CD4-positive, alpha-beta T cell treated with Interferon gamma for 1 hour (primary cell): ENCODE results near the gene LAMTOR3.
A peak's percentile ranks its signal among the peaks of the same experiment; 100 is the strongest.
"Not testable (repeated sequence)": the region's sequence is repeated elsewhere in the genome, so short reads cannot be mapped to it uniquely, and the experiment has no call there.

Source experiments
- DNase-seq: peaks from one replicate; pipeline ENCODE4 v3.0.0-alpha.2; 2020

LAMTOR3 gene

DNA sequence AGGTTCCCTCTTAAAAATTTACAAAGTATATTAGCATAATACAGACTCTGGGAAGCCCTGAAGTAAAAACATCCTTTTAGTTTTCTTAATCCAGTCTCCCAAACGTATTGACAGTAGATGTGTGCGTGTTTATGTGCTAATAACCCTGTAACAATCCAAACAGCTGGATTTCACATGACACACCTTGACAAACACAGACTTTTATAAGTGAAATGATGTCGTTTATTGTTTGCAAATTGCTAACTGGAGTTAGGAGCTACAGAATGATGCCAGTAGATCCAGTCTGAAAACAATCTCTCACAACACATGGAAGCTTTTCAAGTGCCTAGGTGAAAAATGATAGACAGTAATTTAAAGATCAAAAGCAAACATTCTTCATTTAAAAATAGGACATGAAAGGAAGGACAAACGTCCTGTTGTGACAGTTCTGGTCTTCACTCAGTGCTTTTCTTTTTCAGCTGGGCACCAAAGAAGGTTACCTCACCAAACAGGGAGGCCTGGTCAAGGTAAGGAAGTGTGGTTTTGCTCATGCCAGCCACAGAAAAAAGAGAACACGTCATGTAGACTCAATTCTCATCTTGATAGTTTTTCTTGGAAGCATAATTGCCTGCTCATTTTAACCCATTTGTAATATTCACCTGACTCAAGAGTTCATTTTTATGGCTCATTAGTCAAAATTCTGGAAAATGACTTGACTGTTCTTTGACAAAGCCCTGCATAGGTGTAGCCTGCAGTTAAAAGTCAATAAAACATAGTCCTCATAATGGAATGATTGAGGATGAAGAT, 32.9 kb downstream of the LAMTOR3 start:
- no peak for DNase-seq

DNA sequence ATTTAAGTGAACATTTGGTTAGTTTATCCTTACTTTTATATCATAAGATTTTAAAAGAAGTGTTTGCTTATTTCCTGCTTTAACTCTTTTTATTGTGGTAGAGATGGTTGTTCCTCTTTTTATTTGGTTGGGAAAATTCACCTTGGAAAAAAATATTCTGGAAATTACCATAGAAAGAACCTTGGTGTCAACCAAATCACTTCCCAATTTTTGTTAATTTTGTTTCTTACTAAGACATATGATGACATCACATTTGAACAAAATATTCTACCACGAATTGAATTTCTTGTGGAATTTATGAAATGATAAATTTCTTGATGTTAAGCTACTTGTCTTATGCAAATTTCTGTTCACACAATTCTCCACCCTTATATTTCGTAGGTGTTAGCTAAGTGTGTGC, 33.7 kb downstream of the LAMTOR3 start:
- DNase-seq: no peak

DNA sequence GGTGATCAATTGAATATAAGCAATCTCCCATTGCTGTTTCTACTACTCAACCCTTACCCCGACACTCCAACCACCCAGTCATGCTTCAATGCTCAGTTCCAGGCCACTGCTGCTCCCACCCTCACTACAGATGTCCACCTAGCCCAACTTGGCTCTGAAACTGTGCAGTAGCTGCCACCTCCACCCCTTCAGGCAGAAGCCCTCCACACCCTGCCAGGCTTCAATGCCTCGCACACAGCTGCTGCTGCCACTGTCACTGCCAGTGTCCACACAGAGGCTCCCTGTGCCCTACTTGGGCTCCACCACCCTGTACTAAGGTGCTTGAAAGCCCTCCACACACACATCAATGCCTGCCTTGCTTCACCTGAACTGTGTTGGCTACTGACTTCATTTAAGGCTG, 34.6 kb downstream of the LAMTOR3 start:
- DNase-seq: no peak

DNA sequence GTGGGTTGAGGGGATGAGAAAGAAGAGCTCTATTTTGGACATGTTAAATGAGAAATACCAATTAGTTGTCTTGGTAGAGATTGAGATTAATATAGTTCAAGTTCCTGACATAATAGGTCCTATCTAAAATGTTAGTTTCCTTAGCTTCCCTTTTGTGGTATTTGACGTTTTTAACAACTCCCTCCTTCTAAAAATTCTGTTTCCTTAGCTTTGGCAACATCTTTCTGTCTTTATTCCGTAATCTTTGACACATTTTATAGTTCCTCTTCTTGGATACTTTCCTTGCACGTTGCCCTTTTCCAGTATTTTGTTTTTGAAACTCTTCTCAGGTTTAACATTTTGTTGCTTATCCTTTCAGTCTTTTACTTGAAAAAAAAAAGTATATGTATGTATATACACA, 36.9 kb downstream of the LAMTOR3 start:
- DNase-seq: no peak

DNA sequence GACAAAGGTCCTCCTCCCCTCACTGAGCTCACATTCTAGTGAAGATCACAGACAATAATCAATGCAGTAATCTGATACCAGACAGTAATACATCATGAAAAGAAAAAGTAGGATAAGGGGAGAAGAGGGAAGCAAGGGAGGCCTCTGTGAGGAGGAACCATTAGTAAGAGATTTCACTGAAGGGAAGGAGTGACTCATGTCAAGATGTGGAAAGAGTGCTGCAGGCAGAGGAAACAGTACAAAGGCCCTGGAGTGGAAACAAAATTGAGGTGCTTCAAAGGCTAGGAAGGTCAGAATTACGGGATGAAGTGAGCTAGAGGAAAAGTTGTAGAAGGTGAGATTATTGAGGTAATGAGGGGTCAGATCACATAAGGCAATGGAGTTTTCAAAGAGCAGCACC, 38.1 kb downstream of the LAMTOR3 start:
- DNase-seq: no peak

DNA sequence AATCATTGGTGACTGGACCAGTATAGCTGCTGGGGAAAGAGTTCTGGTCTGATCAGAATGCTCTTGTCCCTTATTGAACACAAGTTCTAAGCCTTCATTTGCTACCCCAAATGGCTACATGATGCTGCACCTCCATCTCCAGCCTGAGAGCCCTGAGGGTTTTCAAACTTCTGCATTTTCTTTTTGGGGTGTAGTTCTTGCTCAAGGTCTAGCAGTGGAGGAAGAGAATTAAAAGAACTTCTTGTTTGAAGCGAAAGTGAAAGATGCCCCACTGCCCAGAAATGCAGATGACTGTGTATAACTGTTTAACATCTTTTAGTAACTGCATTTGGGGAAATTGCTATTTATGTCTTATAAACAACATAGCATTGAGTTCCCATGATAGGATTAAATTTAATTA, 38.5 kb downstream of the LAMTOR3 start:
- DNase-seq: peak; percentile 30

DNA sequence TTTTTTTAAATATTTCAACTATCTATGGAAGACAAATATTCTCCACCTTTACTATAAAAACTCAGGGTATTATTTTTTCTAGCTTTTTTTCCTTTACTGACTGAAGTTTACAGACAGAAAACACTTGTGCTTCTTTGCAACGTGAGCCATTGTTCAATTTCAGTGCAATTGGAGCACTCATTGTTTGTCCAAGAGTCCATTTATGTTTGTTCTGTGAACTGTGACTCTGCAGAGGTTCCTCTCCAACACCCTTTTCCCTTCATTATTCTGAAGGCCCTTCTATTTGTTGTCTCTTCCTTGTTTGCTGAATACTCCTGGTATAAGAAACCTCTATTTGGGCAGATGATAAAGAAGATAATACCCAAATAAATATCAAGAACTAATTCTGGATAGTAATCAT, 40.2 kb downstream of the LAMTOR3 start:
- DNase-seq: no peak

DNA sequence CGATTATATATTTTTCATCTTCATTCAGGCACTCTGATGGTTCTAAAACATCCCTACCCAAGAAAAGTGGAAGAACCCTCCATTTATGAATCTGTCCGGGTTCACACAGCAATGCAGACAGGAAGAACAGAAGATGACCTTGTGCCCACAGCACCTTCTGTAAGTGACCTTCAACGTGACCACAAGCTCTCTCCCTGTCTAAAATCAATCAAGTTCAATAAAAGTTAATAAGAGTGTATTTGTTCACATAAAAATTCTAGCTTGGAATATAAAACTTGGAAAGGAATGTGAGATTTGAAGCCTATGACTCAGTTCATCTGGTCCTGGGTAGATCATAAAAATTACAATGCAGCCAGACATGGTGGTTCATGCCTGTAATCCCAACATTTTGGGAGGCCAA, 41.0 kb downstream of the LAMTOR3 start:
- no peak for DNase-seq

DNA sequence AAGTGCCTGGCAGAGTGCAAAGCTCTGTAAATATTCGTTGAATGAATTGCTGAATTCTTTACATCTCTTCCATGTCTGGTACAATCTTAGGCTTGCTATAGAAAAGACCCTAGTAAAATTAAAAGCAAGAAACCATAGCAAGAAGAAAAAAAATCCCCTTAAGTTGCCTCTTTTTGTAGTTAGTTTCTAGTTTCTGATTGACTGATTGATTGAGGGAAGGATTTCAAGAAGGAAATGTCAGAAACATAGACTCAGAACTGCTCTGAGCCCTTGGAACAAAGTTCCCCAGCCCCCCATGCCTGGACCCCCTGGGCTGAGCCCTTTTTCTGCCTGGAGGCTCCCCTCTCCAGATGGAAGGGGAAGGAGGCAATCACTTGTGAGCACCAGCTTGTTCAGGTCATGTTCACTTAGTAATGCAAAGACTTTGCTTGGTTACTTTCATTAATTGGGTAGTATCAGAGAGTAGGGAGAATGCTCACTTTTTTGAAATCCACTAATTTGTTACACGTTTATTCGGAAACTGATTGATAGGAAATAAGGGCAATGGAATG, 42.0 kb downstream of the LAMTOR3 start:
- DNase-seq: no peak

DNA sequence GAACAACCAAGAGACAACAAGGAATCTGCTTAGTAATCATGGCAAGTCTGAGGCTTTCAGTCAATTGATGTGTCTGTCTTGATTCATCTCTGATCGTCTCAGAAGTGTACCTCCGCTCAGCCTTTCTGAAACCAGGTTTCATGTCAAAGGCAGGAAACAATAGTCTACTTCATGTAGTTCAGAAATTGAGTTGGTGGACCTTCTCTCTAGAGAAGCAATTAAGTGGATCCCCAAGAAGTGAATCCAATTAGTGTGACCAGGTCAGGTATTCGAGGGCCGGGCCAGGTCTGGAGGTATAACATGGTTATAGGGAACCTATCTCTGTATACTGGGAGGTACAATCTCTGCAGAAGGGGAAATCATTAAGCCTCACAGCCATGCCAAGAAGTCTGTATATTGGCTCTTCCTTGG, 45.6 kb downstream of the LAMTOR3 start:
- DNase-seq: no peak

DNA sequence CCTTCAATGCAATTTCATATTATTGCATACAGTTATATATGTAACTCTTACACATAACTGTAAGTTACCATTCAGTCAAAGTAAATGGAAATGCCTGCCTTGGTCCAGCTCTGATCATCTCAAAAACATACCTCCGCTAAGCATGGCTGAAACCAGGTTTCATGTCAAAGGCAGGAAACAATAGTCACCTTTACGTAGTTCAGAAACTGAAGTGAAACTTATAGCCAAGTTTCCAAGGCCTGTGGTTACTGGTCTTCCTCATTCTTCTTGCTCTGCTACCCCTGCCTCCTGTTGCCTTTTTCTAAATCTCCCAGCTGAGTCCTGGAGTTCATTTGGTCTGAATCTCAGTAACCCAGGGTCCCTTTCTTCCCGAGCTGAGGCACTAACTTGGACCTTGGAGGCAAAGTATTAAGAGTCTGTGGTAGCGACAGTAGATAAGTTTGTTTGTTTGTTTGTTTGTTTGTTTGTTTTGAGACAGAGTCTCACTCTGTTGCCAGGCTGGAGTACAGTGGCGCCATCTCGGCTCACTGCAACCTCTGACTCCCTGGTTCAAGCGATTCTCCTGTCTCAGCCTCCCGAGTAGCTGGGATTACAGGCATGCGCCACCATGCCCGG, 46.8 kb downstream of the LAMTOR3 start:
- no peak for DNase-seq

DNA sequence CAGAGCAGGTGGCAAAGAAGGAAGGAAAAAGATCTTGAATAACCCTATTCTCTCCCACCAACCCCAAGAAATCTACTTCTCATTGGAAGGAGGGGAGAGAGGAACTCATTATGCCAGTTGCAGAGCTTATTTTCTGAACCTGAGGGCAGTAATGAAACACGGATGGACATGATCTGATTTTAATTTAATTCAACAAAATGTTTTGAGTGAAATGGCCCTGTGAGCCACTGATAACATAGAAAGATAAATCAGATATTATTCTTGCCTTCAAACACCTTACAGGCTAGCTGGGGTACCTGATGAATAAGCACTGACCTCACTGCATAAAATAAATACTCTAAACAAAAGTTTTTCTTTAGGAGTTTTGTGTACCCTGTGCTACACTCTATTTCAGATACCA, 47.3 kb downstream of the LAMTOR3 start:
- DNase-seq: no peak

DNA sequence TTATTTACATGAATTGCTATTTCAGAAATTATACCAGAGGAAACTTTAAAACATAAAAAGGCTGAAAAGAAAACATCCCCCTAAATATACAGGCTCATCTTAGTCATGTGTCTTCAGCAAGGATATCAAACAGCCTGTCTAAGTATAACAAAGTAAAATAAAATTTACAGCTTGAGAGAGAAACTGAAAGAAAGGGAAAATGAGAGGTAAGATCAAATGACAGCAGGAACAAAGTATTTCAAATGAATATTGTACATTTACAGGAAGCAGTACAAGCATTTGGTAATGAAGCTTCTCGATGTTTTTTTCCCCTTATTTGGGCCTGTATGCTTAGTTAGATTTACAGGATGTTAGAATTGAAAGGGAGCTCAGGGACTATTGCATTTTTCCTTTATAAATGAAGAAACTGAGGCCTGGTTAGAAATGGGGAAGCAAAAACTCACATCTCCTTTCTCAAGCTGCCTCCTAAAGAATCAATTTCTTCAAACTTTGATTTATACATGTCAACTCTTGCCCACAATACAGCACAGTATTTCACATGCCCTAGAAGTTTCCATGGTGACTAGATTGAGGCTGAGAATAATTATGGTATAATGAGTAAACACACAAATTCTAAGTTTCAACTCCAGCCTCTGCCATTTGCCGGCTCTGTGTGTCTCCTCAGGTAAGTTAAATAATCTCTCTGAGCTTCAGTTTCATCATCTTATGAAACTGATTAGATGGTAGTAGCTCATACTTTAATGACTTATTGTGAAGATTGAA, 48.3 kb downstream of the LAMTOR3 start:
- no peak for DNase-seq

DNA sequence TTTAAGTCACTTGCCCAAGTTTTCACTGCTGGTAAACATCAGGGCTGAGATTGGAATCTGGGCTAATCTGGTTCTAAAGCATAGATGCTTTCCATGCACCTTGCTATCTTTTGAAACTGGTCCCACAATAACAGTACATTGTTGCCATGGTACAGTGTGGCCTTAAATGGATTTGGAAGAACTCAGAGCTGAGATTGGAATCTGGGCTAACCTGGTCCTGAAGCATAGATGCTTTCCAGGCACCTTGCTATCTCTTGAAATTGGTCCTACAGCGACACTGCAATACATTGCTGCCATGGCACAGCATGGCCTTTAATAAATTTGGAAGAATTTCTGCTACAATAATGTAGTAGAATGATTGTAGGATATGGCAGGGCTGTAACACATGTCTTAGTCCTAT, 49.0 kb downstream of the LAMTOR3 start:
- DNase-seq: no peak

DNA sequence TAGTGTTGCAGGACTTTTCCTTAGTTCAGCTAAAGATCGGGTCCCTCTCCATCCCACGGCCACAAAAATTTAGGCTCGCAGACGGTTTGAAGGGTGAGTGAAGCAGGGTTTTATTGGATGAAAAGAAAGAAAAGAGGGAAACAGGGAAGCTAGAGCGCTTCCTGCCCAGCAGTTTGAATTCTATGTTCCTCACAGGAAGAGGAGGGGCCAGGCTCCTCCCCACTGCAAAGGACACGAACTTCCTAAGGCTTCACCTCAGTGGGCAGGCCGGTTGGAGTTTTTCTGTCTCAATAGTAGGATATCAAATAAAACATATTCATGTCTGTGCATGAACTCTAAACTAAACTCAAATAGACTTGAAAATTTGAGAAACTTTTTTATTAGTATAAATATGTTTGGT, 50.2 kb downstream of the LAMTOR3 start:
- DNase-seq: no peak

DNA sequence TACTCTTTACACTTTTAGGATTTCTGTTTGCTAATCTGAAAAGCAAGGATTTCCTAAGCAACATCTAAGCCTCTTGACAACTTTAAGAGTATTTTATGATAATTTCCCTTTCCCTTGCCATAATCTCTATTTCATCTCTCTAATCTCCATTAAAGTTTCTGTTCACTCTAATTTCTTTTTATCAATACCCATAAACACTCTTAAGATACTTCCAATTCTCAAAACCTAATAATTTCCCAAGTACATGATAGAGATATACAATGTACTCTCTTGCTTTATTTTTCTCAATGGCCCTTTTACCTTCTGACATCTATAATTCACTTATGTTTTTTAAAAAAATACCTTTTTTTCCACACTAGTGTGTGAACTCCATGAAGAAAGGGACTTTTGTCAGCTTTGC, 50.8 kb downstream of the LAMTOR3 start:
- DNase-seq: no peak

DNA sequence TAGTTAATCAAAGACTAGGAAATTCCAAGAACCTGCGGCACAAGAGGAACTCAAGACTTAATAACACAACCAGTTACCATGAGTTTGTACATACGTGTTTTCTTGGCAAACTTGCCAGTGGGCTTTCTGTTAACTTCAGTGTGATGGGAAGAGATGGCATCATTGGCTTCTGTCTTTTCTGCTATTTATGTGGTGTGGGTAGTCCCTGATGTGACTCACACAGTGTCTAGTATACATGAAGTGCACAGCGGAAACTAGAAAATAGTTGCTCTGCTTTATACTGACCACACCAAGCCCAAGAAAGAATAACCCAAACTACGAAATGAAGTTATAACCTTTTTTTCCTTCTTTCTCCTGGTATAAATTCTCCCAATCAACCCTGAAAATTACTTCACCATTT, 53.1 kb downstream of the LAMTOR3 start:
- no peak for DNase-seq

DNA sequence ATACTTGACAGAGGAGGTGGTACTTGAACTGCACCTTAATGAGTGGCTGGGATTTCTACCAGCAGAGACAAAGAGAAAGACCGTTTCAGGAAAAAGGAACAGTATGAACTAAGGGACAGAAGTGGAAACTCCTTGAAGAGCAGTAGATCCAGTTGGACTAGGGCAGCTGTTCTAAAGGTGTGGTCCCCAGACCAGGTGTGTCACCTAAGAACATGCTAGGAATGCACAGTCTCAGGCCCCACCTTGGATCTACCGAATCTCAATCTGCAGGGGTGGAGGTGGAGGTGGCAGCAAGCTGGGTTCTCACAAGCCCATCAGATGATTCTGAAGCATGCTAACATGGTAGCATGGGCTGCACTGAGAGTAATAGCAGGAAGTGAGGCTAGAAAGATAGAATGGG, 55.3 kb downstream of the LAMTOR3 start:
- no peak for DNase-seq

DNA sequence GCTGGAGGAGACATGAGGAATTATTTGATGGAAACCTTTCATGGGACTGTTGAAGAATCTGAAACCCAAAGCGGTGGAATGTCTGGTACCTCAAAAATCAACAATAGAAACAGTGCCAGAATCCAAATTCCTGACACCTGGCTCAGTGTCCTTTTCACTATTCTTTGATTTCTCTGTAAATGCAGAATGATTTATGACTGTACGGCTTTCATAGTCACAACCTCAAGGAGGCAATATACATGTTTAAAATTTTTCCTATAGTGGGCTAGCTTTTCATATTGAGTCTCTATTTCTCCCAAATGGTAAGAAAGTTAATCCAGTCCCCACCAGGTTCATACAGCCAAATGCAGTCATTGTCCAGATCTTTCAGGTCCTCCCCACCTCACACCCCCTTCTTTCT, 58.3 kb downstream of the LAMTOR3 start:
- DNase-seq: no peak

DNA sequence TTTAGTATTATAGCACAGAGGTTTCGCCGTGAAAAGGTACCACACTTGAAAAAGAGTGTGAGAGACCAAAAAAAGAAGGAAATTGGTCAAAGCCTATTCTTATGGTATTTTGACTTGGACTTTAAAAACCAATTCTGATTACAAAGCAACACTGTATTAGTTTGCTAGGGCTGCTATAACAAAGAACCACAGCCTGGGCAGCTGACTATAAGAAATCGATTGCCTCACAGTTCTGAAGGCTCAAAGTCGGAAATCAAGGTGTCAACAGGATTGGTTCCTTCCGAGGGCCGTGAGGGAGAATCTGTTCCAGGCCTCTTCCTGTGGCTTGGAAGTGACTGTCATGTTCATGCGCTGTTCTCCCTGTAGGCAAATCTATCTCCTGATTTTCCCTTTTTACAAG, 59.7 kb downstream of the LAMTOR3 start:
- DNase-seq: no peak

DNA sequence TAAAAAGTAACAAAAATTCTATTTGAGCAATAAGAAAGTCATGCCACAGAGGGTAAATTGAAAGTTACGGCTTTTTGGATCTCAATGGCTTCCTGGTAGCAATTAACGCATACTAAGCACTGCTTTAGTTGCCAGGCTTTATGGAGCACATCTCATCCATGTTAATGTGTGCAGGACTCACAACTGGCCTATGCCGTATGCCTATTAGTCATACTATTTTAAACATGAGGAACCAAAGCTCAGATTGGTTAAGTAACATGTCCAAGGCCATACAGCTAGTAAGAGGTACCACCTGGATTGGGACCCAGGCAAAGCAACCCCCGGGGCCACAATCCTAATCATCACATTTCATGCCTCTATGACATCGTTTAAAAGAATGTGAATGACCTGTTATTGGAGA, 60.5 kb downstream of the LAMTOR3 start:
- no peak for DNase-seq

DNA sequence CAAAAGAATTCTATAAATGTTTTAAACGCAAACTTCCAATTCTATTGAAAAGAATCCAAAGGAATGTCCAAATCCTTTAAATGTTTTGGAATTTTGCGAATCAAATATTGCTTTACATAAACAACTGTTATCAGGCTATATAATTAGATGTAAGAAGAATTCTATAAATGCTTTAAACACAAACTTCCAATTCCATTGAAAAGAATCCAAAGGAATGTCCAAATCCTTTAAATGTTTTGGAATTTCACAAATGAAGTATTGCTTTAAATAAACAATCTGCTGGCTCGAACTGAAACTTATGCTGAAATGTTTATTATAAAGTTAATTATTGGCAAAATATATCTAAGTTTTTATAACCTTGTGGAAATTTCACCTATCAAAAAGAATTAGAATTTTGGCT, 61.5 kb downstream of the LAMTOR3 start:
- no peak for DNase-seq

DNA sequence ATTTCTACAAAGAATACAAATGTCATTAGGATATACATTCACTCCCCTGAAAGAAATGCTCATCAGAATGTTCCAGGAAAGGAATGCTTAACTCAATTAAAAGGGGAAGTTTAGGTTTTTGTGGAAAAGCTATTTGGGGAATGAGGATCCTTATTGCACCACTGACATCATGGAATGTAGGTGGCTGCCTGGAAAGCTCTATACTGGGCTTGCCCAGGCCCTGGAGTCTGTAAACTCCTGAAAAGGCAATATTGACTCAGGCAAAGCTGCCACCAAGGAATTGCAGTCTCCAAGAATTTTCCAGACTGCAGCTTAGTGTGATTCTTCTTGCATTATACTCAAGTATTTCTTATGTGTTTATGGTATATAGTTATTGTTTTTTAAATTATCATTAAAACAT, 61.9 kb downstream of the LAMTOR3 start:
- no peak for DNase-seq

DNA sequence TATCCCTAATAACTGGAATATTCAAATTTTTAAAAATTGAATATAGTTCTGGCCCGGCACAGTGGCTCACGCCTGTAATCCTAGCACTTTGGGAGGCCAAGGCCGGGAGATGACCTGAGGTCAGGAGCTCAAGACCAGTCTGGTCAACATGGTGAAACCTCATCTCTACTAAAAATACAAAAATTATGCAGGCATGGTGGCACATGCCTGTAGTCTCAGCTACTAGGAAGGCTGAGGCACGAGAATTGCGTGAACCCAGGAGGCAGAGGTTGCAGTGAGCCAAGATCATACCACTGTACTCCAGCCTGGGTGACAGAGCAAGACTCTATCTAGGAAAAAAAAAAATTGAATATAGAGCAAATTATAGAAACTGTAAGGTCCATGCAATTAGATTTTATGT, 64.2 kb downstream of the LAMTOR3 start:
- DNase-seq: not testable (repeated sequence)
